NCI-H748 treated with DMSO at 0.1 percent for 48 hours (cell line): ENCODE measurements around the gene PEPD.

Experiments
- DNase-seq: peaks from one replicate; lab custom pipeline; 2025; lab: John Stamatoyannopoulos, UW

PEPD gene

DNA sequence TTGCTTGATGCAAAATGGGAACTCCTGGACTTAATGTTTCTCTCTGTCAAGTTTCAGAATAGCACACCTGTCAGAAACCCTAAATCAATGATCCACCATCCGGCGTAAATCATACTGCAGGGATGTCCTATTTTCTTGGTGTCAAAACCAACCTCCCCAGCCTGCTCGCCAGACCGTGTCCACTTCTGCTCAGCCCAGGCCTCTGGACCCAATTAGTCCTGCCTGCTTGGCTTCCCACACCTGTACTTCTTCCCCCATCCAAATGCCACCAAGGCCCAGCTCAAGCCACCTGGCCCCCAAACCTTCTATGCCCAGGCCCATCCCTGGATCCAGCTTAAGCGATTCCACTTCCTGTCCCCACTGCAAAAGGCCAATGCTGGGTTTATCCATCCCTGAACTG is 25.1 kb upstream of the PEPD start:
- no peak for DNase-seq

DNA sequence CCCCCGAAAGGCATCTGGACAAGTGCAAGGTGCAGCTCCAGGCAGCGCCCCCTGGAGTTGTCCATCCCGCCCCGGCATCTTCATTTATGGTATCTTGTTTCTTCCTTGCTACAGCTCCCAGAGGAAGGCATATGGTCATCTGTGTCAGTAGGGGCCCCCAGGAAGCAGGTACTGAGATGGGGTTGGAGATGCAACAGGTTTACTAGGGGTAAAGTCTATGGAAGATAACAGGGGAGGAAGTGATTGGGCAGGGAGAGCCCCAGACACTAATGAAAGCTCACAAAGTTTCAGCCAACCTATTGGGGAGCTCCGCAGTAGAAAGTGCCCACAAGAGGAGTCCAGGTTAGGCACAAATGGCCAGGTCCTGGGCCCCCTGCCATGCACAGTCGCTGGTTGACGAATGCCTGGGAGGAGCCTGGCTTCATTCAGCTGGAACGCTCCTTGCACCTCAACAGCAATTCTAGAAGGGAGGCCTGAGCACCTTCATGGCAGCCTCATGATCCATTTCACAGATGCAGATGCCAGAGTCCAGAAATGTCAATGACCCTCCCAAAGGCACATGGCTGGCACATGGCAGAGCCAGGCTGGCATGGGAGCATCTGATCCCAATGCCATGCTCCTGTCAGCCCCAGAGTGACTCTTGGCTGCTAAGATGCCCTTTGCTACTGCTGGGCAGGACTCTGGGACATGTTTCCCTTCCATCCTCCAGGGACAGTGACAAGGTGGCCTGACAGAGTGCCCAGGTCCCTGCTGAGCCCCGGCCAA is 23.8 kb upstream of the PEPD start:
- no peak for DNase-seq

GRCh38 chr19:33535226-33535625 is 13.6 kb upstream of the PEPD start:
- DNase-seq = no peak

GRCh38 chr19:33532859-33533460 is 11.4 kb upstream of the PEPD start:
- no peak for DNase-seq

- DNase-seq = no peak
Measured at GRCh38 chr19:33530842-33531241, 9.3 kb upstream of the PEPD start.

- DNase-seq = no peak
Measured at GRCh38 chr19:33530296-33530695, 8.7 kb upstream of the PEPD start.

DNA sequence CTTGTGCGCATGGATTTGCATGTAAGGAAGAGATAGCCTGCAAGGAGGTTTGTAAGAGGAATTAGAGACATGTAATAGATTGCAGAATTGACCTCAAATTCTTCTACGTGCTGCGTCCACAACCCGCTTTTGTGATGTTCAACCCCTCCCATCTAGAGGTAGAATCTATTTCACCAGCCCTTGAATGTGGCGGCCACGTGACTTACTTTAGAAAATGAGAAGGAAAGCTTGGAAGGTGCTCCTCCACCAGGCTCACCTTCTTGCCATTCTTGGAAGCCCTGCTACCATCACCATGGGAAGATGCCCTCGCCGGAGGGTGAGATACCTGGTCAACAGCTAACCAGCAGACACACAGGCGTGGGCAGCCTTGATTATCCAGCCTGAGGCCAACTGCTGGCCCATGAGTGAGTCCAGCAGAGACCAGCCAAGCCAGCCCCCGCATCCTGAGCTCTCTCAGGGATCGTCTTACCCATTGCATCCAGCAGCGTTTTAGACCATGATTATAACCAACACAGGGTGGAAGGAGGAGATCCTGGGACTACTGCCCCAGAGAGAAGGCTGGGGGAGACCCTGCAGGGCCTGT is 7.6 kb upstream of the PEPD start:
- DNase-seq = no peak

GRCh38 chr19:33528404-33528803 is 6.8 kb upstream of the PEPD start:
- no peak for DNase-seq

DNA sequence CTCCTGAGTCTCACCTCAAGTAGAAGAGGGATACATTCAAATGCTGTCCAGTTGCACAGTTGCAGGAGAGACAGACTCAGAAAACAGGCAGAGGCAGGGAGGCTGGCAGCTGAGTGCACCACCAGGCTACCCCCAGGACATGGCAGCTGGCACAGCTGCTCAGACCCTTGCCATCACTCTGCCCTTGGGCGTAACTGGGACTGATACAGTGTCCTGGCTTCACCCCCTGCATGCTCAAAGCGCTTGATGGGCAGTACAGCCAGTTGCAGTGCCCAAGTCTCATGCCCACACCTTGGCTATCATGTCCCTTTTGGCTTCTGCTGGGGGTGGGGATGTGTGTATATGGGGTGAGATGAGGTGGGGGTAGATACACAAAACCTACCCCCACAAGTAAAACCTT is 5.5 kb upstream of the PEPD start:
- no peak for DNase-seq

- no peak for DNase-seq
Measured at GRCh38 chr19:33524024-33524664, 2.6 kb upstream of the PEPD start.

GRCh38 chr19:33523167-33523566 is 1.6 kb upstream of the PEPD start:
- DNase-seq = no peak

DNA sequence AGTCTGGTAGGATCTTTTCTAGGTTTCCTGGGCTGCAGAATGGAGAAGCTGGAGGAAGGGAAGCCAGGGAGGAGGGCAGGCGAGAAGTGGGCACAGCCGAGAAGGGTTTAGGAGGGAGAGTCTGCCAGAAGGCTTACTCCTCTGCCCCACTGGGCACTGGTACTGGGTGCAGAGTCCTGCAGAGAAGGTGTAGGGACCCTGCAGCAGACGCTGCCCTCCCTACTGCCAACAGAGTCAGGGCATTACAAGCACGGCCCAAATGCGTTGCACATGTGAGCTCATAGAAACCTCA is 726 bp upstream of the PEPD start:
- no peak for DNase-seq

DNA sequence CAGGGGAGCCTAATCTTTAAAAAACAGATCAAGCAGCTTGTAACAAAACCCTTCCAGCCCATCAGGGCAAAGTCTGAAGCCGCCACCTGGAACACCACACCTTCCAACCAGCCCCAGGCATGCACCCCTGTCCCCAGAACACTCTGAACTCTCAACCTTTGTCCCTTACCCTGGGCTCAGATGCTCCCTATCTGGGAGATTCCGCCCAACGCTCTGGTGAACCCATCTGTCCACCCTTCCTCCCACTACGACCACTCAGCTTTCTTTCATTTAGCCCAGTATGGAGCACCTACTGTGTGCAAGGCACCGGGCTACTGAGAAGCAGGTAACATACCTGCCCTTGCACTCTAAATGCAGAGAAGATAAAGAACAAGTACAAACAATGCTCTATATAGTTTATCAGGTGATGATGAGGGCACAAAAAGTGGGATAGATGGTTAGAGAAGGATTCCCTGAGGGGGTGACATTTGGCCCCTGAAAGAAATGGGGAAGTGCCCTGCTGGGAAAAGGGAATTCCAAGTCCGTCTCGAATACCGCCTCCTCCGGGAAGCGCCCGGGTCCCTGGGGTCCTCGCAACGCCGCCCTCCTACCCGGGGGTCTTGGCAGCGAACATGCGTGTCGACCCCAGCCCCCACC is 629 bp downstream of the PEPD start:
- no peak for DNase-seq

GRCh38 chr19:33520048-33520643 is 1.4 kb downstream of the PEPD start:
- DNase-seq = no peak

DNA sequence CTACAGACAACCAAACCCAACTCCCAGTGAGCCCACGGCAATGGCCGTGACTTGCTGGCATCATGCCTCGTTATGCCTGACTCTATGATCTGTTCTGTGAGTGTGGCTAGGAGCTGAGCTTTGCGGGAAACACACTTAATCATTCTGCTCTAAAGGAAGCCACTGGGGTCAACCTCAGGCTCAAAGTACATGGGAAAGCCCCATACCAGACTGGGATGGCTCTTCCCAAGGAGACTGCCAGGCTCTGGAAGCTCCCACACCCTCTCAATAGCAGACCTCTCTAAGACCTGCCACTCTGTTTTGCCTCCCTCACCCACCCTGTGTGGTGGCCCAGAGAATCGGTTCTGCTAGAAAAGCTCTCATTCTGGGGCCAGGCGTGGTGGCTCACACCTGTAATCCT is 2.2 kb downstream of the PEPD start:
- no peak for DNase-seq

DNA sequence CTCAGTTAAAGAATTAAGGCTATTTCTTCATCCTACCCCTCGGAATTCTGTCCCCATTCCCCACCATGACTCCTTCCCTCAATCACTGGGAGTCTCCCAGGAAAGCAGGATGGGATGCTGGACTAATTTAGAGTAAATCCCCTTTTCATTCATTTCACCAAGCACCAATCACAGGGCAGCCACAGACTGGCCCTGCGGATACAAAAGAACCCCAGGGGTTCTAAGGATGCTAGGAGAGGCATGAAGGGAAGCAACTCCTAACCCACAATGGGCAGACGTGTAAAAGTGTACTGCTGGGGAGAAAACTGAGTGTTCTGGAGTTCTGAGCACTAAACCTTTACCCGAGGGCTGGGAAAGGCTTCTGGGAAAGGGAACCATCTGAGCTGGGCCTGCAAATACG is 3.0 kb downstream of the PEPD start:
- DNase-seq = no peak

DNA sequence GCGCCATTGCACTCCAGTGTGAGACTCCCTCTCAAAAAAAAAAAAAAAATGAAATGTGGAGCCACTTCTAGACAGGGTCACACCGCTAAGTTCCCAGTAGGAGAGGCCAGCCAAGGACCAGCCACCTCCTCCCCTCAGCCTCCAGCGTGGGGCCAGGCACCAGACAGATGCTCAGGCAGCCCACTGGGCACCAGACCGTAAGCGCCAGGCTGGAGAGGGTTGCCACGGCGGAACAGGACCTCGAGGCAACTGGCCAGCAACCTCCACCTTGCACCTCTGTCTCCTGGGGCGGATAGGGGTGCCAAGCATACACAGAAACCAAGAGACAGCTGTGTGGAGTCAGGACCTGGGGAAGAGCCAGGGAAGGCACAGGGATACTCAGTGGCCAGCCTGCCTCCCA is 3.7 kb downstream of the PEPD start:
- no peak for DNase-seq

DNA sequence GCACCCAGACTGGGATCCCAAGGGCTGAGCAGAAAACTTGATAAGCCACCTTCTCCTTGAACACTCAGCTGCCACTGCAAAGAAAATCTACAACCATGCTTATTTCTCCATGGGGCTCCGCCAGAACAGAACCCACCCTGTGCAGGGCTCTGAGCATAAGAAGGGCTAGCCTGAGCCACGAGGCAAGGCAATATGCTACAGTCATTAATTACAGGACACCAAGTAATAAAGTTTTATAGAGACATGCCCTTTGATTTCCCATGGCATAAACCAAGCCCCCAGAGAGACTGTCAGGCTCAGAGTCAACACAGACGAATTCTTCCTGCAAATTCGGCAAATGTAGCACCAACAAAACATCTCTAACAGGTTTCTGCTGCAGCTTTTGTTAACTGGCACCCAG is 5.7 kb downstream of the PEPD start:
- DNase-seq = no peak

- DNase-seq = no peak
Measured at GRCh38 chr19:33514885-33515551, 6.6 kb downstream of the PEPD start.

DNA sequence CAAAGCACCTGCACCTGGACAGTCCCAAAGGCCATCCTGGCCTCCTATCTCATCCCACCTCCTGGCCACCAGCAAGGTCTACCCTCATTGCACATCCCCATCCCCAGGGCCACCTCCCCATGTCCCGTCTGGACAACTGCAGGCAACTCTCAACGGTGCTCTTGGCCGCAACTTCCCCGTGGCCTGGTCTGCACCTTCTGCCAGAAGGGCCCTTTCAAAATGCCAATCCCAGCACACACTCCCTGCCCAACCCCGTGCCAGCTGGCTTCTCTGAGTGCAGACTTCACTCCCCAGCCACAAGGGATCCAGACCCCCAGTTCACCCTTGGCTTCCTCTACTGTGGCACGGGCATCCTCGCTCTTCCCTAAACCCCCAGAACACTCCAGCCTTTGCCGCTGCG is 8.2 kb downstream of the PEPD start:
- DNase-seq = no peak

GRCh38 chr19:33512580-33513137 is 8.9 kb downstream of the PEPD start:
- DNase-seq = no peak

GRCh38 chr19:33512021-33512420 is 9.6 kb downstream of the PEPD start:
- DNase-seq = no peak
